HEK293 (cell line): ENCODE data around the gene MME.

Source experiments
- CTCF ChIA-PET: fragments of 350-600 bp; formaldehyde crosslinking; extraction: SDS; loops from one replicate; lab custom pipeline; 2021; ENCODE audit warnings: antibody characterized with exemption; lab: Yijun Ruan, JAX
- POLR2A ChIA-PET: fragments of 300-600 bp; formaldehyde crosslinking; extraction: SDS; loops from one replicate; lab custom pipeline; 2020; ENCODE audit warnings: antibody characterized with exemption, inconsistent platforms; lab: Yijun Ruan, JAX
- H3K27ac ChIP-seq: fragments of 200-500 bp; sonication (Bioruptor generic); 2 replicates; pipeline ENCODE4 v1.5.1; 2014; ENCODE audit warnings: low read depth, low read length, control low read depth, inconsistent platforms; ENCODE audit errors: extremely low read depth
- H3K36me3 ChIP-seq, 2 experiments: fragments of 200-500 bp in 1 of 2; sonication (Bioruptor generic) in 1 of 2; 1 replicate in 1 of 2; 2 replicates in 1 of 2; pipeline ENCODE4 v1.5.1; 2014 to 2017; ENCODE audit warnings: inconsistent platforms in 2 of 2, low read length in 2 of 2; ENCODE audit not compliant: control insufficient read depth in 2 of 2, insufficient read depth in 1 of 2
- H3K4me1 ChIP-seq: fragments of 200-500 bp; sonication (Bioruptor generic); 2 replicates; pipeline ENCODE4 v1.5.1; 2014; ENCODE audit warnings: mild to moderate bottlenecking, low read length, inconsistent platforms; ENCODE audit not compliant: control insufficient read depth, insufficient read depth
- H3K4me3 ChIP-seq: 2 replicates; pipeline ENCODE4 v1.5.1; 2011; ENCODE audit warnings: low read depth, mild to moderate bottlenecking, control low read depth, low read length, moderate library complexity
- H3K9me3 ChIP-seq: fragments of 200-500 bp; sonication (Bioruptor generic); 2 replicates; pipeline ENCODE4 v1.5.1; 2014; ENCODE audit warnings: low read depth, low read length, inconsistent platforms; ENCODE audit not compliant: control insufficient read depth, insufficient read depth
- CTCF ChIP-seq: fragments of 450-650 bp; formaldehyde crosslinking; IDR thresholded peaks from 2 replicates; pipeline ENCODE4 v1.5.1; 2016; ENCODE audit warnings: missing biosample characterization, missing genetic modification characterization
- GLI4 ChIP-seq: fragments of 450-650 bp; formaldehyde crosslinking; IDR thresholded peaks from 2 replicates; pipeline ENCODE4 v1.5.1; 2016; ENCODE audit warnings: missing biosample characterization, missing genetic modification characterization
- KLF1 ChIP-seq: fragments of 450-650 bp; formaldehyde crosslinking; IDR thresholded peaks from 2 replicates; pipeline ENCODE4 v1.5.1; 2016; ENCODE audit warnings: missing biosample characterization, missing genetic modification characterization
- REST ChIP-seq: fragments of 450-650 bp; formaldehyde crosslinking; IDR thresholded peaks from 2 replicates; pipeline ENCODE4 v1.5.1; 2016; ENCODE audit warnings: missing biosample characterization, missing genetic modification characterization
- TSHZ1 ChIP-seq: fragments of 450-650 bp; formaldehyde crosslinking; IDR thresholded peaks from 2 replicates; pipeline ENCODE4 v1.5.1; 2016; ENCODE audit warnings: missing biosample characterization, missing genetic modification characterization, borderline replicate concordance
- ZNF10 ChIP-seq: fragments of 450-650 bp; formaldehyde crosslinking; IDR thresholded peaks from 2 replicates; pipeline ENCODE4 v1.5.1; 2017; ENCODE audit warnings: missing biosample characterization, missing genetic modification characterization
- ZNF37A ChIP-seq: fragments of 450-650 bp; IDR thresholded peaks from 2 replicates; pipeline ENCODE4 v1.5.1; 2018; ENCODE audit warnings: missing biosample characterization, missing genetic modification characterization
- ZNF423 ChIP-seq: fragments of 450-650 bp; formaldehyde crosslinking; IDR thresholded peaks from 2 replicates; pipeline ENCODE4 v1.5.1; 2016; ENCODE audit warnings: missing biosample characterization, missing genetic modification characterization
- ZNF513 ChIP-seq: fragments of 450-650 bp; IDR thresholded peaks from 2 replicates; pipeline ENCODE4 v1.5.1; 2018; ENCODE audit warnings: missing biosample characterization, missing genetic modification characterization
- ZNF600 ChIP-seq: fragments of 450-650 bp; formaldehyde crosslinking; IDR thresholded peaks from 2 replicates; pipeline ENCODE4 v1.5.1; 2016; ENCODE audit warnings: missing biosample characterization, missing genetic modification characterization

Gene MME

GRCh38 chr3:155173771-155174170 lies 93.7 kb downstream of the MME start:
- POLR2A ChIA-PET = no interaction called here
- no peak overlapping the region for H3K4me3 ChIP-seq

More at GRCh38 chr3:155173771-155174170, 93.7 kb downstream of the MME start:
- Histone ChIP-seq H3K36me3 (no peaks in the 10 kb centered on the region), H3K4me1 (no peaks in the 10 kb centered on the region), H3K9me3 (no peaks in the 10 kb centered on the region), H3K27ac (no peak overlapping the region)
- CTCF ChIA-PET = no interaction called here
- TF ChIP-seq ZNF10 (no peak), ZNF37A (no peak), REST (tag by site-specific recombination) (no peak), ZNF423 (tag by site-specific recombination) (no peak), KLF1 (tag by site-specific recombination) (no peak), CTCF (no peak), TSHZ1 (tag by site-specific recombination) (no peak), GLI4 (tag by site-specific recombination) (no peak), ZNF600 (no peak), ZNF513 (tag by site-specific recombination) (no peak)
